ENCODE data around the gene IPO8. TPM values are rescaled to one million over a fixed set of nuclear protein-coding genes. Genes with fewer than 3 reads are reported as not detected.
A peak's percentile ranks its signal among the peaks of the same experiment; 100 is the strongest.
"Not testable (repeated sequence)": the region's sequence is repeated elsewhere in the genome, so short reads cannot be mapped to it uniquely, and the experiment has no call there.

Gene IPO8
- total RNA-seq, 1 experiment from 2014 or later: 29.4 TPM

DNA sequence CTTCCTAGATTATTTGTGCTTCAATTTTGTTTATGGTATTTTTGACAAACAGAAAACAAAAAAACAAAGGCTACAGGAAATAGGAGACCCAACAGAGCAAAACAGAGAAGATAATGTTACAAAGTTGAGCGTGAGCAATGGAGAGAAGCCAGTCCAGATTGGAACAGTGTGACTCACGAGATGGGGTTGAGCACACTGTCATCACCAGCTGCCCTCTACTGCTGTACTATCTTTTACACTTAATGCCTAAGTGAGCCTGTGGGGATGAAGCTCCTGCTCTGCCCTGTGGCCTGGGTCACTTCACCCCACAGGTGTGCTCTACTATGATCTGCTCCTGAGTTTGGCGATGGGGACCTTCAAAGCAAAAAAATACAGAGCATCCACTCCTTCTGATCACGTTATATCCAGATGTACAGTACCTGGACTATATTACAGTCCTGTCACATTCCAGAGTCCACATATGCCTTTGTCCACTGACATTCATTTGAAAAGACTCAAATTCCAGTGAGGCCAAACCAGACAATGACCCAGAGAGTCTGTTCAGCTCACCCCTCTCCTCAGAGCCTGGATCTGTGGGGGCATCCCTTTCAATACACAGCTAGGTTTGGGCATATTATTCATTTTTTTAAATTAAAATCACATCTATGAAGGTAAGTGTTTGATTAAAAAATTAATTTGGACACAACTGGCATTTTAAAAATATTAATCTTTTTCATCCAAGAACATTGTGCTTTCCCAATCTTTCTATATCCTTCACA is 4.4 kb downstream of the IPO8 start:
- peak; percentile 81 for DNase-seq (ENCODE audit: low read depth)

DNA sequence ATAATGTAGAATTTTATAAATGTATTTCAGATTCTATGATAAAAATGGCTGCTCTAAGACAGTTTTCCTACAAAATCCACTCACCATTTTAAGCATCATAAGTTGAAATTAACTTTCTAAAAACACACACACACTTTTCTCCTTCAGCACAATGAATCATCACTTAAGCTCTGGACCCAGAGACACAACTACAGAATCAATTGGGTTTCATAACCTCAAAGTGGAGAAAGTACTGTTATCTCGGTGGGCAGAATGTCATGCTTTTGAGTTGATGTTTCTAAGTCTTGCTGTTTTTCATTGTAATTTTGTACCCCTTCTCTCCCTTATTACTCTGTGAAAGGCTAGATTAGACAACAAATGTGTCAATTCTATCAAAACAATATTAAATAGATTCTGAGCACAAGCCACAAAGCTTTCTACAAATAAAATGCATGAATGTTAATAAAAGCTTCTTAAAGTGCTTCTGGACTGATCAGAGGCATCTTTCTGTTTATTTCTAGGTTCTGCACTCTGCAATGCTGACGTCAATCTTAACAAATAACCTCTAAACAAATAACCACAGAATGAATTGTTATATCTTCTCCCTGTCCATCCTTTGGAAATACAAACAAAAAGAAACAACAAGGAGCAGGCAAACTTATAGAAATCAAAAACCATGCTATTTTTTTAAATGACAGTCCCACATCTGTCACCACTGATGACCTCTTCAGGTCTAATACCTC is 8.2 kb downstream of the IPO8 start:
- DNase-seq (ENCODE audit: low read depth): no peak

DNA sequence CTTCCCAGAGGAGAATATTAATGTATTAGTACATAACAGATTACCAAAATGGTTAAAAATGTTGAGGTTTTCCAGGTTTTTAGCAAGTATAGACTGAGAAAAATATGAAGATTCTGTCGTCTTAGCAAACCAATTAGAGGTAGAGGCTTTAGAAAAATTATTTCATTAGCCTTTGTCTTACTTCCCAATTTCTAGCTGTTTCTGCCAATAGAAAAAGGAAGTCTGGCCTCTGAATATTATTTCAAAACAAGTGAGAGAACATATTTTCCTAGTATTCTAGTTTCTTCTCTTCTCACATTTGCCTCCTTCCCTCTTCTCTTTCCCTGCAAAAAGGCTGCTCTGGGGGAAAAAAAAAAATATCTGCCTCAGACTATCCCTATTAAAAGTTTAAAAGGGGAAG is 16.4 kb downstream of the IPO8 start:
- no peak for DNase-seq (ENCODE audit: low read depth)

DNA sequence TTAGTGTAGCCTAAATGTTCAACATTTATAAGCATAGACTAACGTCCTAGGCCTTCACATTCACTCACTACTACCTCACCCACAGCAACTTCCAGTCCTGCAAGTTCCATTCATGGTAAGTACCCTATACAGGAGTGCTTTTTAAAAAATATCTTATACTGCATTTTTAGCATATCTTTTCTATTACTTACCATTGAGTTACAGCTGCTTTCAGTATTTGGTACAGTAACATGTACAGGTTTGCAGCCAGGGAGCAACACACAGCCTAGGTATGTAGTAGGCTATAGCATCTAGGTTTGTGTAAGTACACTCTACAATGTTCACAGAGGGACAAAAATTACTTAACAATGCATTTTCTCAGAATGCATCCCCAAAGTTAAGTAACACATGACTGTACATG is 17.4 kb downstream of the IPO8 start:
- DNase-seq (ENCODE audit: low read depth): no peak

DNA sequence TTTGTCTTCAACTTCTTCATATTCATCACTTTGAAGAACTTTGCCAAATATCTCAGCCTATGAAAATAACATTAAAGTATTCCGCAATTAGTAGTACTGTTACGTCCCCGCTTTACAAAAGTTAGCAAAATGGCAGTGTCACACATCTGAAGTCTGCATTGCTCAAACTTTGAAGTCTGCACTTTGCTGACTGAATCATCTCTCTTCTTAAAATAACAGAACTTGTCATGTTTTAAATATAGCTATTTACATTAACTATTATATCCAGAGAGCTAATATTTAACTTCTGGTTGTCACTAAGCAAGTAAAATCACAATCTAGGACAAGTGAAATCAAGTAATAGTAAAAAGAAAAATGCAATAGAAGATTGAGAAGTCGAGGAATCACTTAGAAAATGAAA is 34.5 kb downstream of the IPO8 start:
- no peak for DNase-seq (ENCODE audit: low read depth)

DNA sequence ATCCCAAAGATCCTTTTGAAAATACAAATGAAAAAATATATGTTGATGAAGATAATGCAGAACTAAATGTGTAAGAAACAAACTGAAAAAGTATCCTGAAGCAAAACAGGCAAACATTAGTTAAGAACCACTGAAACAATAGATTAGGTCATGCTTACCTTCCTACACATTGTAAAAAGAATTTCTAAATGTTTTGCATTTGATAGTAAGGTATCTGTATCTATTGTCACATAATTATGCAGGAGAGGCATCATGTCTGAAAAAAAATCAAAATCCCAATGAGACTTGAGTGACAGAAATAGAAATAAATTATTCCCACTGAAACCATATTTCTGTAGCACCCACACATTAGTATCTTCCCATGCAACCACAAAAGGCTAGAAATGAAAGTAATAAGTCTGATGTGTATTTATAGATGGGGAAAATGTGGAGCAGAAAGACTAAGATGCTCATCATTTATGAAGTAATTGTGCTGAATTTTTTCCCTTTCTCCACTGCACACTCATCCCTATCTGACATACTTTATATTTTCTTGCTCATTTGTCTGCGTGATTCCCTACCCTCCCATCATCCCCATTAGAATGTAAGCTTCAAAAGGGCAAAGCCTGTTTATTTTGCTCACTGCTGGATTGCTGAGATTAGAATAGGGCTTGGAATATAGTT is 43.5 kb downstream of the IPO8 start:
- DNase-seq (ENCODE audit: low read depth): no peak

DNA sequence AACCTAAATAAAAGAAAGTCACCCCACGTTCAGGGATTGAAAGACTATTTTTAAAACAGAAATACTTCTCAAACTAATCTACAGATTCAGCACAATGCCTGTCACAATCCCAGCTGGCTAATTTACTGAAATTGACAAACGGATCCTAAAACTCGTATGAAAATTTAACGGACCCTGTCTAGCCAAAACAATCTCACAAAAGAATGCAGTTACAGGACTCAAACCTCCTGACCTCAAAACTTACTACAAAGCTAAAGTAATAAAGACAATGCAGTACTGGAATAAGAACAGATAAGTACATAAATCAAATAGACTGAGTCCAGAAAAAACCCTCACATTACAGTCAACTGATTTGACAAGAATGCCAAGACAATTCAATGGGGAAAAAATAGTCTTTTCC is 48.8 kb downstream of the IPO8 start:
- no peak for DNase-seq (ENCODE audit: low read depth)

DNA sequence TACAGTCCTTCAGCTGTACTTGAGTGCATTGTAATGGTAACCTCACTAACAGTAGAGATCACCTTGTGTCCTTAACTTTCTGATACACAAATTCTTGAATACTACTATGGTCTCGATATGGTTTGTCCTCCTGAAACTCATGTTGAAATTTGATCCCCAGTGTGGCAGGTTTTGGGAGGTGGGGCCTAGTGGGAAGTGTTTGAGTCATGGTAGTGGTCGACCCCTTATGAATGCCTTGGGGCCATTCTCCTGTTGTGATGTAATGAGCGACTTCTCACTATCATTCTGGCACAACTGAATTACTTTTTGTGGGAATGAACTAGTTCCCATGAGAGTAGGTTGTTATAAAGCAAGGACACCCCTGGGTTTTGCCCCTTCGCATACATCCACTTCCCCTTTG is 52.3 kb downstream of the IPO8 start:
- DNase-seq (ENCODE audit: low read depth): peak; percentile 58

DNA sequence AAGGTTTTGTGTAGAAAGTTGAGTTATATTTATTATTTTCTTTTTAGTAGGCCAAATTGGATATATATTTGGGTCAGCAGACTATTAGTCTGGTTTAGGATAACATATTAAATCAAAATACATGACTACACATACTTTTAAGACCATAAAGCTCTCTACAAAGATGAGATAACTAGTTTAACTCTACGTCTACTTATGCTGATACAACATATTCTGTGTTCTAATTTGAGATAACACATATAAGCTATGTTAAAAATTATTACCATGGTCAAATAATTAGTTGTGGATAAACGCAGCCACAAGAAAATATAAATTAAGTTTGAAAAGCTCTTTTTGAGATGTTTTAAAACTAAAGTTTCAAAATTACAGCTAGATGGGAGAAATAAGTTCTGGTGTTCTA is 55.3 kb downstream of the IPO8 start:
- no peak for DNase-seq (ENCODE audit: low read depth)

DNA sequence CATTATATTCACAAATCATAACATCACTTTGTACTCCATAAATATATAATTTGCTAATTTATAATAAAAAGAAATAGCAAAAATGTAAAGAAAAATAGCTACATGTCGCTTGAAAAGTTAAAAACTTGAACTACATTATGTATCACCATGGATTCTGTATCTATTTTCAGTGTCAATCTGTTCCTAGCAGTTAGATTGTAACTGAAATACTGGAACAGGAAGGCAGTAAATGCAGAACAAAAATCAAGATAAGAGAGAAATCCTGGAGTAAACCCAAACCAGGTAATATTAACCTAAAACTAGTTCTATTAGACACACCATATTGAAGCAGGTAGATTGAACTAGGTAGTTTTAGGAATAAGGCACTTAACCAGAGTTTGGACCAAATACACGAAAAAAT is 60.3 kb downstream of the IPO8 start:
- no peak for DNase-seq (ENCODE audit: low read depth)

DNA sequence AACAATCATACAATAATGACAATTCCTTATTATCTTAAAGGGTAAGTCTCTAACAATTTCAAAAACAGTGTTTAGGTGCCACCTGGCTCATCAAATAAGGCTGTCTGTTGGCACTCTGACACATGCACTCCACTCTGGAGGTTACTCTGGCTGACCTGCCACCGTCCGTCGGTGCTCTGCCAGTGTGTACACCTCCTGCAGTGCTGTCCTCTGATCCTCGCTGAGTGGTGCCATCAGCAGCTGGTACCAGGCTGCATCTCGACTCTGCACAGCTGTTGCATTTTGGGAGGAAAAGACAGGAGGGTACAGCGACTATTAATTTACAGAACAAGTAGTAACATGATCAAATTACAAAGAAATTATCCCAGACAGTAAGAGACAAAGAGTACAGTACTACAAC is 63.9 kb downstream of the IPO8 start:
- DNase-seq (ENCODE audit: low read depth): no peak

DNA sequence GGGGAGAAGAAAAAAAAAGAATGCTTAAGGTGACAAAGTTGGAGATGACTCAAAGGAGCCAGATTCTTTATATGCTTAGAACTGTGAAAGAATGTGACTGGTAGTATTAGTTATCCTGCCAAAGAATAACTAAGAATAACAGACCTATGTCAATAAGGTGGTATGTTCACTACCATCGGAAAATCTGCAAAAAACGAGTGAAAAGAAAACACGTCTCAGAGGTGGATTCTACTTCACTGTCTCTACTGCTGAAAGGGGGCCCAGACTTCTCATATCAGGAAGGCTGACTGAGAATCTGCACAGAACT is 64.7 kb downstream of the IPO8 start:
- DNase-seq (ENCODE audit: low read depth): no peak

DNA sequence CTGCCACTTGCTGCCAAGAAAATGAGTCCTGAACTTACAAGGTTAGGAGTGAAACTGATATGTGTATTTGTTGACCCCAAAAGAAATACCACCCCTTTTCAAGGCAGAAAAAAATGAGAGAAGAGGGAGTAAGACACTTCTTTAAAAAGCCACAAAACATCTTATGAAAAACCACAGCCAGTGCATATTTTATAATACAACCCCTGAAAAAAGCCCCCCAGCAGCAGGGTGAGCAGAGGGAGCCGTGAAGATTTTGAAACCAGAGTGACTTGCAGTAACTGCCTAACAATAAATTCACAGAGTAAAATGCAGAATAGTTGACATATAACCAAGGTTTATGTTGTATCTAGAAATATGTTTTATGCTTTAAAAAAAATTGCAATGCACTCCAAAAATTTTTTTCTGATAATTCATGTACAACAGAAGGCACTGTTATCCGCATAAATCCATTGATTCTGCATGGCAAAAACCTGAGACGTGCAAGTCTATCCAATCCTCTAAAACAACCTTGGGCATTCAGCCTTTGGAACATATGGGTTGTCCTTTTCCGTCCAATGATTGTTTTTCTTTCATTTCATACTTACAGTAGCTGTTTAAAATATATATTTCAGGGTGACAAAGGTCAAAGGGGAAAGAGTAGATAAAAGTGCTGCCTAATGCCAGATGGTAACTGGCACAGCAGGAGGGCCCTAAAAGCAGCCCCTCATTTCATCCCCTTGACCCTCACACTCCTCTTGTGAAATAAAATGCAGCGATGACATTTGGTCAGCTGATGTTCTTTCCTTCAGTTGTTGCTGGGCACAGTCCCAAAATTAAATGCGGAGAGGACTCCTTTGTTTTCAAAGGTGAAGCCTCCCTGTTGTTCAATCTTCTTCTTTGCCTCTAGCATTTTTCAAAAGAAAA is 65.3 kb downstream of the IPO8 start:
- DNase-seq (ENCODE audit: low read depth): no peak

DNA sequence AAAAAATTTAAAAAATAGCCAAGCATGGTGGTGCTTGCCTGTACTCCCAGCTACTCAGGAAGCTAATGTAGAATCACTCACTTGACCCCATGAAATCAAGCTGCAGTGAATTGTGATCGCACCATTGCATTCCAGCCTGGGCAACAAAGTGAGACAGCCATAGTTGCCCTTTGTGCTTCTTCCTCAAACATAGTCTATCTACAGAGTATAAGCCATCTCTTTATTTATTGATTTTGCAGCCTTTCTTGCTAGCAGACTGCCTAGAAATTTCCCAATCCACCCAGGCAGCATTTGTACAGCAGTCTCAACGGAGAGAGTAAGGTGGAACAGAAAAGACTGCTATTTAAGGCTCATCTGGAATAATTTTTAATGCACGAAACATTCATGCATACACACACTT is 68.8 kb downstream of the IPO8 start:
- no peak for DNase-seq (ENCODE audit: low read depth)

DNA sequence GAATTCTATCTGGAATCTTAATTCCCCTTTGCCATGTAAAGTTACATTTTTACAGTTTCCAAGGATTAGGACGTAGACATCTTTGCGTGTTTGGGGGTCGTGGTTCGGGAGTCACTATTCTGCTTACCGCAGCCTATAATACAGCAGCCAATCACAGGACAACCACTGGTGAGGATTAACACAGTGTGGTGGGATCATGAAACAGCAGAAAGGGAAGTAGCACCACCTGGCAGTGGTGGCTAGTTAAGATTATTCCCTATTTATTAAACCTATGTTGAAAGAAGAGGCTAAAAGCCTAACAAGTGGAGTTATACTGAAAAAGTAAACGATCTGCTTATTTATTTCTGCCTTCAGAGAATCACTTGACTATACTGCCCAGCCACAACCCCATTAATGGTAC is 71.7 kb downstream of the IPO8 start:
- no peak for DNase-seq (ENCODE audit: low read depth)

DNA sequence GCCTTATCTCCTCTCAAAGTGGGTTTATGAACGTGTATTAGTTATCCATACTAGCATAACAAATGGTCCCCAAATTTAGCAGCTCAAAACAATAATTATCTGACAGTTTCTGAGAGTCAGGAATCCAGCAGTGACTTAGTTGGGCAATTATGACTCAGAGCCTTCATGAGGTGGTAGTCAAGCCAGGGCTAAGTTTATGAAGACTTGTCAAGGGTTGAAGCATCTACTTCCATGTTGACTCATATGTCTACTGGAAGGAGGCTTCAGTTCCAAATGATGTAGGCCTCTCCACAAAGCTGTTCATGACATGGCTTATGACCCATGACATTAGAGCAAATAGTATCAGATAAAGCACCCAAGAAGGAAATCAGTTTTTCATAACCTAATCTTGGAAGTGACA is 73.2 kb downstream of the IPO8 start:
- peak; percentile 77 for DNase-seq (ENCODE audit: low read depth)

DNA sequence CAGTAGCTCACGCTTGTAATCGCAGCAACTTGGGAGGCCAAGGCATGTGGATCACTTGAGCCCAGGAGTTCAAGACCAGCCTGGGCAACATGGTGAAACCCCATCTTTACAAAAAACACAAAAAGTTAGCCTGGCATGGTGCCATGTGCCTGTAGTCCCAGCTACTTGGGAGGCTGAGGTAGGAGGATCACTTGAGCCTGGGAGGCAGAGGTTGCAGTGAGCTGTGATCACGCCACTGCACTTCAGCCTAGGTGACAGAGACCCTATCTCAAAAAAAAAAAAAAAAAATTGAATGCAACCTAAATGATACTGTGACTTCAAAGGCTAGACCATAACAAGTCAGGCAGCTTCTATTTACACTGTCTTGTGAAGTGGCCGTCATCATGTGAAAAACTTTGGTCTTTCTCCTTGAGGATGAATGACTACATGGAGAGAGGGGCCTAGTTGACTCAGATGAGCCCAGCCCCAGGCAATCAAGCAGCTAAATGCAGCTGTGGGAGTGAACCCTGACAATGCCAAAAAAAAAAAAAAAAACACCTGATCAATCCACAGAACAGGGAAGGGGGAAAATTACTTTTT is 73.9 kb downstream of the IPO8 start:
- DNase-seq (ENCODE audit: low read depth): not testable (repeated sequence)

DNA sequence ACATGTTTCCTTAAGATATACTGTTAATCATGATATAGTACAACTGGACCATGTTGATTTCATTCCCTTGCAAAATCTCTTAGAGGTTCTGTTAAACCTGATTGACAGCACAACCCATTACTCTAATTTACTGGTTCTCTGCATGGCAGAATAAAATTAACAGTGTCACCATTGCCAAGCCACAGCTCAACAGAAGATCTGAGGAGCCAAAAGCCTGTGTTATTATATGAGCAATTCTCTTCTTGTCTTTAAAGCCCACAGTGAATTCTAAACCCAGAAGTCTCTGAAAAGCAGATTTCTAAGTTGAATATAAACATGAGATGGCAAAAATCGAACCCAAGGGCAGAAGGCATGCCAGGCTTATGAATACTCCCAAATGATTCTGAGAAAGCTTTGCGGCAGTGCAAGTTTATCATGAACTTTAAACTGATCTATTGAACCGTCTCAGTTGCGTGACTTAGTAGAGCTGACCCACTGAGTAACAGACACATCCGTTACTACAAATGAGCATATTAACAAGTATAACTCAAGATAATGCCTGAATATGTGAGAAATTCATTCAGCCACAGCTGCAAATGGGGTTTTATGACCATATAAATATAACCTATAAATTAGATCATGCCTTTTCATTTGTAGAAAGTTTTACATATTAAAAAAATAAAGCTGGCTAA is 78.2 kb downstream of the IPO8 start:
- no peak for DNase-seq (ENCODE audit: low read depth)

DNA sequence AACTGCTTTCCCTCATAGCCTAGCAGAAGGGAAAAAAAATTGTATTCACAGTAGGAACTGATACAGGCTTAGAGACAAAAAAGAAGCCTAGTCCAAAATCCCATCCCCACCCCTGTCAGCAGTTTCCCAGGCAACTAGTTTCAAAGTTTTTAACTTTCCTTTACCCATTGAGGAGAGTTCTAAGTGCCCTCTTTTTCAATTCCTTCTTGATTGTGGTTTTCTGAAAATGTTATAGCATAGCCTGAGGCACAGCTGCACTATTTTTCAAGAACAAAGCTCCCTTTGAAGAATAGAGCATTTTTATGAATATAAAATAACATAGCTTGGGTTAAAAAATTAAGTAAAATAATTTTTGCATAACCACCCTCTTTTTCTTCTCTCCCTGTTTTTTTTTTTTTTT is 81.6 kb downstream of the IPO8 start:
- no peak for DNase-seq (ENCODE audit: low read depth)

DNA sequence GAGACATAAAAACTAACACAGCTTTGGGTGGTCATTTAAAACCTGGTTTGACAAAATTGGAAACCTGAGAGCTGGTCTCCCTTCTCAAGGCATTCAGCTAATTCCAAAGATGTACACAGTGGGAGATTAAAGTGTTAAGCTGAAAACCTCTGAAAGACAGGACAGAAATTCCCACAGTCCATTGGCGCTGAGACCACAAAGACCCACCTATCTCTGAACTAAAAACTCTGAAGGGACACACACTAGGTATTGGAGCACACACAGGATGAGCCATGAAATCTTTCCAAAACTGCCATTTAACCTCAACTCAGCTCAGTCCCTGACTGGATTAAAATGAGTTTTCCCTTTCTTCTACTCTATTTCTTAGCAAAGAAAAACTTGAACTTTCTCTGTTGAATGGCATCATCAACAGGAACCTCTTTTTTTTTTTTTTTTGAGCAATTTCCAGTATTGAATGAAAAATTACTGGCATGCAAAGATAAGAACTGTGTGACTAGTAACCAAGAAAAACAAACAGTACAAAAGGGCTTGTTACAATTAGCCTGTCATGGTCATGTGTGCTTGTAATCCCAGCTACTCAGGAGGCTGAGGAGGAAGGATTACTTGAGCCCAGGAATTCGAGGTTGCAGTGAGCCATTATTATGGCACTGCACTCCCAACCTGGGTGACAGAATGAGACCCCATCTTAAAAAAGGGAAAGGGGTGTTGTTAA is 82.4 kb downstream of the IPO8 start:
- DNase-seq (ENCODE audit: low read depth): peak; percentile 15
